OCI-LY7 (cell line): ENCODE data around the gene PLEKHG7.

Experiments used
- EZH2phosphoT487 ChIP-seq: fragments of 200-600 bp; sonication (generic); IDR thresholded peaks from 2 replicates; pipeline ENCODE4 v1.6.1; 2018; ENCODE audit warnings: low read depth, borderline replicate concordance, mild to moderate bottlenecking, mixed run types, antibody characterized with exemption, low read length, moderate library complexity, mixed read lengths
- TF ChIP-seq, protein P1 (sequence below): fragments of 200-600 bp; sonication (generic); conservative IDR thresholded peaks from 2 replicates; pipeline ENCODE4 v1.5.1; 2014; ENCODE audit warnings: mild to moderate bottlenecking, antibody characterized with exemption, low read length, moderate library complexity, mixed read lengths

- TF ChIP-seq, protein P1, sequence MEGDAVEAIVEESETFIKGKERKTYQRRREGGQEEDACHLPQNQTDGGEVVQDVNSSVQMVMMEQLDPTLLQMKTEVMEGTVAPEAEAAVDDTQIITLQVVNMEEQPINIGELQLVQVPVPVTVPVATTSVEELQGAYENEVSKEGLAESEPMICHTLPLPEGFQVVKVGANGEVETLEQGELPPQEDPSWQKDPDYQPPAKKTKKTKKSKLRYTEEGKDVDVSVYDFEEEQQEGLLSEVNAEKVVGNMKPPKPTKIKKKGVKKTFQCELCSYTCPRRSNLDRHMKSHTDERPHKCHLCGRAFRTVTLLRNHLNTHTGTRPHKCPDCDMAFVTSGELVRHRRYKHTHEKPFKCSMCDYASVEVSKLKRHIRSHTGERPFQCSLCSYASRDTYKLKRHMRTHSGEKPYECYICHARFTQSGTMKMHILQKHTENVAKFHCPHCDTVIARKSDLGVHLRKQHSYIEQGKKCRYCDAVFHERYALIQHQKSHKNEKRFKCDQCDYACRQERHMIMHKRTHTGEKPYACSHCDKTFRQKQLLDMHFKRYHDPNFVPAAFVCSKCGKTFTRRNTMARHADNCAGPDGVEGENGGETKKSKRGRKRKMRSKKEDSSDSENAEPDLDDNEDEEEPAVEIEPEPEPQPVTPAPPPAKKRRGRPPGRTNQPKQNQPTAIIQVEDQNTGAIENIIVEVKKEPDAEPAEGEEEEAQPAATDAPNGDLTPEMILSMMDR: no peak
- TF ChIP-seq EZH2phosphoT487: no peak
Observed at GRCh38 chr12:92722897-92723296, 20.1 kb downstream of the PLEKHG7 start.
